HCT116 (cell line): ENCODE results near the gene MSI2. TPM values are rescaled to one million over a fixed set of nuclear protein-coding genes. Genes with fewer than 3 reads are reported as not detected.

ENCODE experiments used
- ATAC-seq: fragments of 200-7000 bp; cut with Tn5 transposase; 2 replicates; pipeline ENCODE4 v1.9.1; 2020; ENCODE audit warnings: mild to moderate bottlenecking, moderate library complexity
- BruUV-seq: library from RNA; stranded (reverse); fragments of 400-500 nt; replicated peaks from 2 replicates; lab custom pipeline; 2021; lab: Mats Ljungman, UMichigan
- CTCF ChIA-PET: fragments of 300-600 bp; sonication (Branson Sonifier 250); formaldehyde crosslinking; loops from one replicate; lab custom pipeline; 2021; ENCODE audit warnings: antibody characterized with exemption; lab: Charles Lee
- POLR2A ChIA-PET: fragments of 300-600, 350-600 bp; sonication (Branson Sonifier 250); formaldehyde crosslinking; loops from one replicate; lab custom pipeline; 2021; ENCODE audit warnings: antibody characterized with exemption; lab: Charles Lee
- RAD21 ChIA-PET, 2 experiments: fragments of 300-600 bp; sonication (Branson Sonifier 250); formaldehyde crosslinking; loops; one replicate each; lab custom pipeline; 2023; ENCODE audit warnings: low total read pairs in 2 of 2; ENCODE audit not compliant: uncharacterized antibody in 2 of 2, unreplicated experiment in 2 of 2, low non-redundant PET in 1 of 2; lab: Charles Lee
- DNase-seq: peaks from one replicate; pipeline ENCODE4 v3.0.0-alpha.2; 2010; ENCODE audit warnings: low read depth, low spot score
- H2AFZ ChIP-seq: fragments of 200-600 bp; shearing (Covaris generic), sonication (generic); 2 replicates; pipeline ENCODE4 v1.6.1; 2017; ENCODE audit warnings: low read depth, mixed run types, mixed read lengths, antibody characterized with exemption, low read length; ENCODE audit not compliant: poor library complexity, severe bottlenecking
- H3K27ac ChIP-seq: 2 replicates; pipeline ENCODE4 v1.5.1; 2012; ENCODE audit warnings: low read depth, low read length
- H3K27me3 ChIP-seq: fragments of 200-600 bp; sonication (generic); 2 replicates; pipeline ENCODE4 v1.6.1; 2016; ENCODE audit warnings: mixed run types, low read length, mixed read lengths; ENCODE audit not compliant: insufficient read depth
- H3K36me3 ChIP-seq, 2 experiments: fragments of 200-500 bp in 1 of 2; fragments of 200-600 bp in 1 of 2; sonication (Bioruptor generic) in 1 of 2; sonication (generic) in 1 of 2; 2 replicates each; pipeline versions ENCODE4 v1.5.1 to v1.6.1; 2014 to 2016; ENCODE audit warnings: low read length in 2 of 2, inconsistent platforms in 1 of 2, mixed read lengths in 1 of 2, mixed run types in 1 of 2; ENCODE audit not compliant: insufficient read depth in 2 of 2, control insufficient read depth in 1 of 2
- H3K4me1 ChIP-seq, 2 experiments: fragments of 200-600 bp in 1 of 2; sonication (generic) in 1 of 2; 2 replicates each; pipeline versions ENCODE4 v1.5.1 to v1.6.1; 2012 to 2017; ENCODE audit warnings: low read length in 2 of 2, inconsistent platforms in 1 of 2, mild to moderate bottlenecking in 1 of 2, mixed read lengths in 1 of 2, mixed run types in 1 of 2, moderate library complexity in 1 of 2; ENCODE audit not compliant: insufficient read depth in 2 of 2, control insufficient read depth in 1 of 2
- H3K4me2 ChIP-seq: fragments of 200-600 bp; sonication (generic); 2 replicates; pipeline ENCODE4 v1.6.1; 2017; ENCODE audit warnings: mixed run types, low read length, mixed read lengths
- H3K4me3 ChIP-seq, 2 experiments: fragments of 200-600 bp in 1 of 2; sonication (generic) in 1 of 2; replicated peaks in 1 of 2; 2 replicates each; pipeline ENCODE4 v1.5.1; 2011 to 2016; ENCODE audit warnings: low read length in 2 of 2, control low read depth in 1 of 2, low read depth in 1 of 2, mild to moderate bottlenecking in 1 of 2, mixed read lengths in 1 of 2, mixed run types in 1 of 2
- H3K79me2 ChIP-seq: fragments of 200-600 bp; sonication (generic); 2 replicates; pipeline ENCODE4 v1.6.1; 2017; ENCODE audit warnings: mild to moderate bottlenecking, mixed run types, low read length, moderate library complexity, mixed read lengths; ENCODE audit not compliant: insufficient read depth
- H3K9ac ChIP-seq: fragments of 200-600 bp; sonication (generic); 2 replicates; pipeline ENCODE4 v1.6.1; 2016; ENCODE audit warnings: low read length, mixed read lengths
- H3K9me2 ChIP-seq: fragments of 200-600 bp; sonication (generic), shearing (Covaris generic); 2 replicates; pipeline ENCODE4 v1.6.1; 2017; ENCODE audit warnings: mixed run types, mild to moderate bottlenecking, moderate library complexity; ENCODE audit not compliant: insufficient read depth
- H3K9me3 ChIP-seq, 2 experiments: fragments of 200-500 bp in 1 of 2; fragments of 200-600 bp in 1 of 2; sonication (Bioruptor generic) in 1 of 2; sonication (generic) in 1 of 2; 2 replicates each; pipeline ENCODE4 v1.6.1; 2014 to 2017; ENCODE audit warnings: low read length in 2 of 2, mixed read lengths in 2 of 2, inconsistent platforms in 1 of 2, low read depth in 1 of 2, mild to moderate bottlenecking in 1 of 2, mixed run types in 1 of 2, moderate library complexity in 1 of 2; ENCODE audit not compliant: control insufficient read depth in 1 of 2, insufficient read depth in 1 of 2
- H4K20me1 ChIP-seq: fragments of 200-600 bp; sonication (generic), shearing (Covaris generic); 2 replicates; pipeline ENCODE4 v1.6.1; 2017; ENCODE audit warnings: mixed run types, mild to moderate bottlenecking, moderate library complexity; ENCODE audit not compliant: insufficient read depth
- CBX3 ChIP-seq: IDR thresholded peaks from 2 replicates; pipeline ENCODE4 v1.6.1; 2012; ENCODE audit warnings: low read depth
- CEBPB ChIP-seq: IDR thresholded peaks from 2 replicates; pipeline ENCODE4 v1.6.1; 2012; ENCODE audit warnings: low read depth
- ELF1 ChIP-seq: IDR thresholded peaks from 2 replicates; pipeline ENCODE4 v1.6.1; 2012; ENCODE audit warnings: low read depth, borderline replicate concordance
- EZH2 ChIP-seq: fragments of 200-600 bp; sonication (generic); IDR thresholded peaks from 2 replicates; pipeline ENCODE4 v1.6.1; 2017; ENCODE audit warnings: antibody characterized with exemption, mixed run types
- EZH2phosphoT487 ChIP-seq: fragments of 200-600 bp; IDR thresholded peaks from 2 replicates; pipeline ENCODE4 v1.6.1; 2018; ENCODE audit warnings: antibody characterized with exemption, borderline replicate concordance
- FOSL1 ChIP-seq: IDR thresholded peaks from 2 replicates; pipeline ENCODE4 v1.6.1; 2012; ENCODE audit warnings: low read depth
- JUND ChIP-seq: IDR thresholded peaks from 2 replicates; pipeline ENCODE4 v1.6.1; 2012
- POLR2A ChIP-seq: IDR thresholded peaks from 2 replicates; pipeline ENCODE4 v1.7.0; 2011; ENCODE audit warnings: borderline replicate concordance; ENCODE audit not compliant: insufficient read depth, insufficient read length; ENCODE audit errors: extremely low read depth
- SIN3A ChIP-seq: IDR thresholded peaks from 2 replicates; pipeline ENCODE4 v1.6.1; 2012; ENCODE audit warnings: low read depth
- SP1 ChIP-seq: IDR thresholded peaks from 2 replicates; pipeline ENCODE4 v1.6.1; 2012; ENCODE audit warnings: low read depth
- SRF ChIP-seq: IDR thresholded peaks from 2 replicates; pipeline ENCODE4 v1.6.1; 2012; ENCODE audit warnings: low read depth
- TCF7L2 ChIP-seq: IDR thresholded peaks from 2 replicates; pipeline ENCODE4 v1.7.0; 2011; ENCODE audit warnings: borderline replicate concordance, inconsistent platforms; ENCODE audit not compliant: insufficient read depth, insufficient read length; ENCODE audit errors: extremely low read depth
- ZNF274 ChIP-seq: fragments of 200-500 bp; sonication (Bioruptor generic); IDR thresholded peaks from 2 replicates; pipeline ENCODE4 v1.6.1; 2014; ENCODE audit warnings: mild to moderate bottlenecking, low read depth, low read length, inconsistent platforms
- intact Hi-C: fragments of 100-400 bp; cut with micrococcal nuclease; formaldehyde crosslinking; loops from 2 replicates; pipeline ENCODE4 v1.10.0; 2022
- total RNA-seq: library from RNA; stranded (reverse); gene quantifications from one replicate; pipeline ENCODE4 v1.2.1, GENCODE V29; 2021; ENCODE audit not compliant: unreplicated experiment
- TF ChIP-seq, protein P1 (sequence below): IDR thresholded peaks from 2 replicates; pipeline ENCODE4 v1.6.1; 2012
- TF ChIP-seq, protein P2 (sequence below): IDR thresholded peaks from 2 replicates; pipeline ENCODE4 v1.6.1; 2011; ENCODE audit warnings: mild to moderate bottlenecking, low read length, moderate library complexity; ENCODE audit not compliant: insufficient replicate concordance; ENCODE audit errors: extremely low read depth
- TF ChIP-seq, protein P3 (sequence below), 3 experiments: fragments of 200-600 bp in 1 of 3; sonication (generic) in 1 of 3; IDR thresholded peaks in 2 of 3; conservative IDR thresholded peaks in 1 of 3; 2 replicates each; pipeline ENCODE4 v1.5.1; 2012 to 2017; ENCODE audit warnings: low read depth in 2 of 3, low read length in 2 of 3, antibody characterized with exemption in 1 of 3, borderline replicate concordance in 1 of 3, control low read depth in 1 of 3, mild to moderate bottlenecking in 1 of 3, mixed read lengths in 1 of 3, mixed run types in 1 of 3, moderate library complexity in 1 of 3; ENCODE audit not compliant: insufficient read depth in 1 of 3

MSI2 gene
- total RNA-seq, 1 experiment from 2014 or later, result 137 TPM

DNA sequence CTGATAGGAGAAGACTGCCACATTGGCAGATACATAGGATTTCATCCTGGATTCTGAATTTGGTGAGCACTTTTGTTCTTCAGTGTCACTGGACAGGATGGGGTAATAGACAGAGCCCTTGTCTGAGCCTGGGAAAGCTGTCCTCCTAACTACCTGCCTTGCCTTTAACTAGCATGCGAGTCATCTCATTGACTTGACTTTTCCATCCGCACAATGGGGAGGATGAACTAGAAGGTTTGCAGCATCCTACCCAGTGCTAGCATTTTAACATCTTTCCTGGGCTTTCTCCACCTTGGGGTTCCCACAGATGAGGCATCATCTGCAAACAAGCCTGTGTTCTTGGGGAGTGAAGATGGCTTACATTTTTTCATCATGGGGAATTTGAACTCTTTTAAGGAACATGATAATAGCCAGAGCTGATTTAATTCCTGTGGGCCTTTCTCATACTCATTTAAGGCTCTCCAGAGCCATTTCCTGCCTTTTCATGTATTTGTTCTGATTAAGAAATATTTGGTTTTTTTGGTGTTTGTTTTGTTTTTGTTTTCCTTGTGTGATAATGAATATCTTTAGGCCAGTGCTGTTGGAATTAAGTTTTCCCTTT, 139.5 kb downstream of the MSI2 start:
- Histone ChIP-seq H2AFZ (no peak overlapping the region), H4K20me1 (no peaks in the 10 kb centered on the region), H3K4me3 (no peak overlapping the region), H3K9ac (no peak overlapping the region), H3K4me2 (no peak overlapping the region), H3K79me2 (peaks cover 13% of the 10 kb centered on the region; the same call in 1 of the 2 replicates), H3K9me3 (no peaks in the 10 kb centered on the region), H3K4me1 (peaks cover 0 to 12% of the 10 kb centered on the region in 2 experiments; a peak in 1 of 4 replicates), H3K36me3 (no peaks in the 10 kb centered on the region), H3K27me3 (no peaks in the 10 kb centered on the region), H3K9me2 (no peaks in the 10 kb centered on the region), H3K27ac (no peak overlapping the region)
- ChIA-PET CTCF (no interaction called here), RAD21 (no interaction called here), POLR2A (no interaction called here)
- no TSS peak for BruUV-seq
- no peak for ATAC-seq
- intact Hi-C loops, result no loop called here
- no peak for TF ChIP-seq SRF
- no peak for TF ChIP-seq SIN3A
- no peak for TF ChIP-seq SP1
- no peak for TF ChIP-seq EZH2
- no peak for TF ChIP-seq EZH2phosphoT487
- no peak for TF ChIP-seq TCF7L2
- TF ChIP-seq POLR2A, result no peak
- TF ChIP-seq, protein P1, sequence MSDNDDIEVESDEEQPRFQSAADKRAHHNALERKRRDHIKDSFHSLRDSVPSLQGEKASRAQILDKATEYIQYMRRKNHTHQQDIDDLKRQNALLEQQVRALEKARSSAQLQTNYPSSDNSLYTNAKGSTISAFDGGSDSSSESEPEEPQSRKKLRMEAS, result no peak
- TF ChIP-seq ELF1, result no peak
- TF ChIP-seq ZNF274, result no peak
- TF ChIP-seq JUND, result no peak
- no peak for TF ChIP-seq FOSL1
- TF ChIP-seq CEBPB, result no peak
- TF ChIP-seq CBX3, result no peak
- TF ChIP-seq, protein P2, sequence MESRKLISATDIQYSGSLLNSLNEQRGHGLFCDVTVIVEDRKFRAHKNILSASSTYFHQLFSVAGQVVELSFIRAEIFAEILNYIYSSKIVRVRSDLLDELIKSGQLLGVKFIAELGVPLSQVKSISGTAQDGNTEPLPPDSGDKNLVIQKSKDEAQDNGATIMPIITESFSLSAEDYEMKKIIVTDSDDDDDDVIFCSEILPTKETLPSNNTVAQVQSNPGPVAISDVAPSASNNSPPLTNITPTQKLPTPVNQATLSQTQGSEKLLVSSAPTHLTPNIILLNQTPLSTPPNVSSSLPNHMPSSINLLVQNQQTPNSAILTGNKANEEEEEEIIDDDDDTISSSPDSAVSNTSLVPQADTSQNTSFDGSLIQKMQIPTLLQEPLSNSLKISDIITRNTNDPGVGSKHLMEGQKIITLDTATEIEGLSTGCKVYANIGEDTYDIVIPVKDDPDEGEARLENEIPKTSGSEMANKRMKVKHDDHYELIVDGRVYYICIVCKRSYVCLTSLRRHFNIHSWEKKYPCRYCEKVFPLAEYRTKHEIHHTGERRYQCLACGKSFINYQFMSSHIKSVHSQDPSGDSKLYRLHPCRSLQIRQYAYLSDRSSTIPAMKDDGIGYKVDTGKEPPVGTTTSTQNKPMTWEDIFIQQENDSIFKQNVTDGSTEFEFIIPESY, result no peak
- TF ChIP-seq, protein P3, sequence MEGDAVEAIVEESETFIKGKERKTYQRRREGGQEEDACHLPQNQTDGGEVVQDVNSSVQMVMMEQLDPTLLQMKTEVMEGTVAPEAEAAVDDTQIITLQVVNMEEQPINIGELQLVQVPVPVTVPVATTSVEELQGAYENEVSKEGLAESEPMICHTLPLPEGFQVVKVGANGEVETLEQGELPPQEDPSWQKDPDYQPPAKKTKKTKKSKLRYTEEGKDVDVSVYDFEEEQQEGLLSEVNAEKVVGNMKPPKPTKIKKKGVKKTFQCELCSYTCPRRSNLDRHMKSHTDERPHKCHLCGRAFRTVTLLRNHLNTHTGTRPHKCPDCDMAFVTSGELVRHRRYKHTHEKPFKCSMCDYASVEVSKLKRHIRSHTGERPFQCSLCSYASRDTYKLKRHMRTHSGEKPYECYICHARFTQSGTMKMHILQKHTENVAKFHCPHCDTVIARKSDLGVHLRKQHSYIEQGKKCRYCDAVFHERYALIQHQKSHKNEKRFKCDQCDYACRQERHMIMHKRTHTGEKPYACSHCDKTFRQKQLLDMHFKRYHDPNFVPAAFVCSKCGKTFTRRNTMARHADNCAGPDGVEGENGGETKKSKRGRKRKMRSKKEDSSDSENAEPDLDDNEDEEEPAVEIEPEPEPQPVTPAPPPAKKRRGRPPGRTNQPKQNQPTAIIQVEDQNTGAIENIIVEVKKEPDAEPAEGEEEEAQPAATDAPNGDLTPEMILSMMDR (IDR thresholded peaks at IDR 0.05 in 2 of 3, conservative IDR thresholded peaks at IDR 0.05 in 1 of 3; ENCODE audit: borderline replicate concordance in 1 of 3, insufficient read depth in 1 of 3, low read depth in 2 of 3, low read length in 2 of 3), result no peak
- no peak for DNase-seq
